Tibial artery (tissue), 4 donors: ENCODE results near the gene RAP2C.

Experiments
- DNase-seq, 2 donors: peaks; one replicate each; pipeline ENCODE4 v3.0.0-alpha.2; 2019
- H3K27ac ChIP-seq, 2 donors: fragments of 200-600 bp; sonication (generic) in 1 of 2; 1 replicate in 1 of 2; 2 replicates in 1 of 2; pipeline ENCODE4 v1.5.1; 2018 to 2019; ENCODE audit warnings: mild to moderate bottlenecking in 1 of 2
- H3K27me3 ChIP-seq, 2 donors: fragments of 200-600 bp; sonication (generic) in 1 of 2; one replicate each; pipeline versions ENCODE4 v1.5.1 to v1.6.0; 2016 to 2019
- H3K36me3 ChIP-seq, 3 donors: fragments of 200-600 bp; sonication (generic) in 2 of 3; one replicate each; pipeline ENCODE4 v1.5.1; 2016 to 2019; ENCODE audit warnings: mild to moderate bottlenecking in 2 of 3
- H3K4me1 ChIP-seq, 4 donors: fragments of 200-600 bp; sonication (generic) in 2 of 4; 1 replicate in 3 of 4; 2 replicates in 1 of 4; pipeline ENCODE4 v1.5.1; 2016 to 2019
- H3K4me3 ChIP-seq, 2 donors: fragments of 200-600 bp; sonication (generic) in 1 of 2; 1 replicate in 1 of 2; 2 replicates in 1 of 2; pipeline ENCODE4 v1.5.1; 2018 to 2019; ENCODE audit warnings: mild to moderate bottlenecking in 2 of 2
- H3K9me3 ChIP-seq, 3 donors: fragments of 200-600 bp; sonication (generic) in 1 of 3; one replicate each; pipeline ENCODE4 v1.5.1; 2016 to 2019
- CTCF ChIP-seq, 2 experiments: fragments of 200-600 bp in 1 of 2; fragments of 450-650 bp in 1 of 2; IDR thresholded peaks; one replicate each; pipeline ENCODE4 v1.5.1; 2017 to 2019; ENCODE audit warnings: antibody characterized with exemption in 2 of 2, mild to moderate bottlenecking in 1 of 2, moderate library complexity in 1 of 2
- intact Hi-C: fragments of 100-400 bp; cut with DNase I; formaldehyde crosslinking; loops from one replicate; pipeline ENCODE4 v1.15.0; 2023; ENCODE audit warnings: low total_unique reads

Gene RAP2C

GRCh38 chrX:132184871-132185270 is 34.4 kb downstream of the RAP2C start:
- no peaks in the 10 kb centered on the region for H3K36me3 ChIP-seq
- no peaks in the 10 kb centered on the region for H3K9me3 ChIP-seq
- no peaks in the 10 kb centered on the region for H3K27me3 ChIP-seq
- no peak for DNase-seq
- no peaks in the 10 kb centered on the region for H3K4me1 ChIP-seq
- H3K27ac ChIP-seq: no peak overlapping the region
- intact Hi-C loops: no loop called here
- no peak overlapping the region for H3K4me3 ChIP-seq
- no peak for TF ChIP-seq CTCF (IDR thresholded peaks at IDR 0.05)

GRCh38 chrX:132181364-132181763 is 37.9 kb downstream of the RAP2C start:
- Histone ChIP-seq H3K27me3 (no peaks in the 10 kb centered on the region), H3K4me3 (no peak overlapping the region), H3K27ac (no peak overlapping the region), H3K9me3 (no peaks in the 10 kb centered on the region), H3K36me3 (no peaks in the 10 kb centered on the region), H3K4me1 (no peaks in the 10 kb centered on the region)
- no peak for DNase-seq
- no peak for TF ChIP-seq CTCF (IDR thresholded peaks at IDR 0.05)
- intact Hi-C loops: no loop called here

- no peak overlapping the region for H3K4me3 ChIP-seq
- no peaks in the 10 kb centered on the region for H3K4me1 ChIP-seq
- no peak for TF ChIP-seq CTCF (IDR thresholded peaks at IDR 0.05)
- DNase-seq: no peak
- H3K36me3 ChIP-seq: no peaks in the 10 kb centered on the region
- no peak overlapping the region for H3K27ac ChIP-seq
- no peaks in the 10 kb centered on the region for H3K27me3 ChIP-seq
- H3K9me3 ChIP-seq: no peaks in the 10 kb centered on the region
- intact Hi-C loops: no loop called here
These were observed 38.3 kb downstream of the RAP2C start for GRCh38 chrX:132180929-132181328.

- Histone ChIP-seq H3K9me3 (no peaks in the 10 kb centered on the region), H3K36me3 (no peaks in the 10 kb centered on the region), H3K4me1 (no peaks in the 10 kb centered on the region), H3K27me3 (no peaks in the 10 kb centered on the region), H3K4me3 (no peak overlapping the region), H3K27ac (no peak overlapping the region)
- intact Hi-C loops: no loop called here
- no peak for TF ChIP-seq CTCF (IDR thresholded peaks at IDR 0.05)
- DNase-seq: no peak
These were observed 45.6 kb downstream of the RAP2C start for GRCh38 chrX:132173647-132174046.

GRCh38 chrX:132171881-132172280 is 47.4 kb downstream of the RAP2C start:
- no peak overlapping the region for H3K27ac ChIP-seq
- H3K9me3 ChIP-seq: no peaks in the 10 kb centered on the region
- no peak for TF ChIP-seq CTCF (IDR thresholded peaks at IDR 0.05)
- intact Hi-C loops: no loop called here
- no peak for DNase-seq
- no peak overlapping the region for H3K4me3 ChIP-seq
- H3K36me3 ChIP-seq: no peaks in the 10 kb centered on the region
- no peaks in the 10 kb centered on the region for H3K4me1 ChIP-seq
- no peaks in the 10 kb centered on the region for H3K27me3 ChIP-seq

- Histone ChIP-seq H3K9me3 (no peaks in the 10 kb centered on the region), H3K4me1 (no peaks in the 10 kb centered on the region), H3K27me3 (no peaks in the 10 kb centered on the region), H3K27ac (no peak overlapping the region), H3K4me3 (no peak overlapping the region), H3K36me3 (no peaks in the 10 kb centered on the region)
- no peak for TF ChIP-seq CTCF (IDR thresholded peaks at IDR 0.05)
- intact Hi-C loops: no loop called here
- DNase-seq: no peak
These were observed 47.8 kb downstream of the RAP2C start for GRCh38 chrX:132171478-132171877.
